K562 (cell line): ENCODE measurements around the gene INSR. TPM values are rescaled to one million over a fixed set of nuclear protein-coding genes. Genes with fewer than 3 reads are reported as not detected.

Experiments used
- ATAC-seq: fragments of 200-7000 bp; cut with Tn5 transposase; 3 replicates; pipeline ENCODE4 v1.9.1; 2020; ENCODE audit warnings: moderate library complexity
- BruUV-seq: library from RNA; stranded (reverse); fragments of 400-500 nt; replicated peaks from 2 replicates; lab custom pipeline; 2021; lab: Mats Ljungman, UMichigan
- CTCF ChIA-PET: fragments of 300-600 bp; formaldehyde crosslinking; extraction: SDS; loops from one replicate; lab custom pipeline; 2021; ENCODE audit warnings: low intra/inter-chr PET ratio; lab: Yijun Ruan, JAX
- POLR2A ChIA-PET: fragments of 300-600, 350-650 bp; sonication (Branson Sonifier 250); formaldehyde crosslinking; extraction: SDS; loops from one replicate; lab custom pipeline; 2021; ENCODE audit warnings: antibody characterized with exemption, inconsistent platforms; lab: Yijun Ruan, JAX
- DNase-seq, 4 experiments: peaks; one replicate each; pipeline versions ENCODE4 v3.0.0 to v3.0.0-alpha.2; 2011 to 2018; ENCODE audit warnings: low spot score in 3 of 4, mixed read lengths in 3 of 4; ENCODE audit errors: extremely low read depth in 1 of 4
- FAIRE-seq: peaks from 2 replicates; lab custom pipeline; 2011; peaks lifted over from hg19 to GRCh38; lab: Jason Lieb, UNC
- H2AFZ ChIP-seq: 2 replicates; pipeline ENCODE4 v1.6.0; 2011; ENCODE audit warnings: low read depth, low read length, control low read depth, inconsistent platforms
- H3K27ac ChIP-seq: fragments of 200-600 bp; 3 replicates; pipeline ENCODE4 v1.8.0; 2011; ENCODE audit warnings: low read depth, mild to moderate bottlenecking, control low read depth, inconsistent platforms, low read length, moderate library complexity, mixed read lengths; ENCODE audit errors: extremely low read depth
- H3K27me3 ChIP-seq, 2 experiments: fragments of 300-600 bp in 1 of 2; 2 replicates in 1 of 2; 3 replicates in 1 of 2; pipeline versions ENCODE4 v1.6.0 to v1.8.0; 2011; ENCODE audit warnings: inconsistent platforms in 2 of 2, low read length in 2 of 2, mild to moderate bottlenecking in 1 of 2, mixed read lengths in 1 of 2, moderate library complexity in 1 of 2; ENCODE audit not compliant: control insufficient read depth in 2 of 2, insufficient read depth in 2 of 2
- H3K36me3 ChIP-seq: fragments of 300-600 bp; 3 replicates; pipeline ENCODE4 v1.8.0; 2011; ENCODE audit warnings: mild to moderate bottlenecking, low read length, inconsistent platforms; ENCODE audit not compliant: control insufficient read depth, insufficient read depth
- H3K4me1 ChIP-seq, 2 experiments: fragments of 200-600 bp in 1 of 2; replicated peaks in 1 of 2; 2 replicates in 1 of 2; 3 replicates in 1 of 2; pipeline versions ENCODE4 v1.5.1 to v1.8.0; 2011; ENCODE audit warnings: inconsistent platforms in 2 of 2, low read length in 2 of 2, mild to moderate bottlenecking in 1 of 2, mixed read lengths in 1 of 2, moderate library complexity in 1 of 2; ENCODE audit not compliant: control insufficient read depth in 2 of 2, insufficient read depth in 2 of 2
- H3K4me2 ChIP-seq: 2 replicates; pipeline ENCODE4 v1.6.1; 2011; ENCODE audit warnings: low read length, control low read depth, inconsistent platforms, mixed read lengths; ENCODE audit not compliant: insufficient read depth
- H3K4me3 ChIP-seq: fragments of 200-600 bp; sonication (generic), shearing (Covaris generic); 2 replicates; pipeline ENCODE4 v1.5.1; 2016; ENCODE audit warnings: control low read depth, inconsistent platforms
- H3K79me2 ChIP-seq: fragments of 200-600 bp; 3 replicates; pipeline ENCODE4 v1.8.0; 2011; ENCODE audit warnings: low read length, inconsistent platforms; ENCODE audit not compliant: control insufficient read depth, insufficient read depth
- H3K9ac ChIP-seq, 2 experiments: 2 replicates each; pipeline versions ENCODE4 v1.6.0 to v1.6.1; 2011; ENCODE audit warnings: low read depth in 2 of 2, low read length in 2 of 2, control low read depth in 1 of 2, inconsistent platforms in 1 of 2, mild to moderate bottlenecking in 1 of 2, mixed read lengths in 1 of 2; ENCODE audit not compliant: insufficient read depth in 1 of 2
- H3K9me1 ChIP-seq: one replicate; pipeline ENCODE4 v1.6.0; 2011; ENCODE audit warnings: inconsistent platforms, mild to moderate bottlenecking, low read length, moderate library complexity; ENCODE audit not compliant: control insufficient read depth, insufficient read depth
- H3K9me3 ChIP-seq: replicated peaks from 2 replicates; pipeline ENCODE4 v1.5.1; 2011; ENCODE audit warnings: low read depth, low read length, inconsistent platforms; ENCODE audit not compliant: control insufficient read depth, insufficient read depth
- H4K20me1 ChIP-seq: replicated peaks from 2 replicates; pipeline ENCODE4 v1.6.1; 2011; ENCODE audit warnings: low read length, inconsistent platforms, mixed read lengths; ENCODE audit not compliant: control insufficient read depth, insufficient read depth
- TEAD1 ChIP-seq, 2 experiments: fragments of 450-650 bp in 1 of 2; sonication (generic) in 1 of 2; formaldehyde crosslinking; IDR thresholded peaks; 2 replicates each; pipeline versions ENCODE4 v1.4.0 to v1.8.0; 2020 to 2022; ENCODE audit warnings: mild to moderate bottlenecking in 2 of 2, missing genetic modification reagents in 1 of 2
- ZBTB40 ChIP-seq, 2 experiments: fragments of 450-650 bp in 1 of 2; sonication (generic) in 1 of 2; formaldehyde crosslinking in 1 of 2; IDR thresholded peaks; 2 replicates each; pipeline versions ENCODE4 v1.7.1 to v1.9.0; 2016 to 2022; ENCODE audit warnings: inconsistent platforms in 1 of 2, mild to moderate bottlenecking in 1 of 2, missing genetic modification reagents in 1 of 2
- WGBS: fragments of 100-300 bp; shearing (Covaris generic); methylation state at CpG from one replicate; pipeline ENCODE4 v1.1.6; 2016; ENCODE audit warnings: low coverage, mixed read lengths; ENCODE audit not compliant: insufficient coverage; ENCODE audit errors: missing lambda C conversion rate; 5-methylcytosine and 5-hydroxymethylcytosine counted together
- in situ Hi-C: fragments of 300-500 bp; cut with MboI; formaldehyde crosslinking; loops from 4 replicates; pipeline ENCODE4 v1.15.0; 2018; ENCODE audit warnings: inconsistent platforms, mixed read lengths
- intact Hi-C: fragments of 100-400 bp; cut with micrococcal nuclease; formaldehyde crosslinking; loops from 2 replicates; pipeline ENCODE4 v1.14.2; 2022
- polyA plus RNA-seq, 8 experiments: library from polyadenylated mRNA; depleted of rRNA in 4 of 8; stranded (reverse) in 5 of 8; unstranded in 3 of 8; fragments of >200 nt; fragmentation: Nextera tagmentation in 2 of 8; fragmentation: Illumina TruSeq in 1 of 8; extraction: Ambion mirVana in 2 of 8; extraction: Trizol in 1 of 8; gene quantifications; 2 replicates each; pipeline versions ENCODE4 v1.2.1 to v1.2.3, GENCODE V29; 2011 to 2014; ENCODE audit warnings: inconsistent platforms in 1 of 8, missing spikeins in 1 of 8
- total RNA-seq, 7 experiments: library from RNA; depleted of rRNA in 6 of 7; stranded (reverse); fragments of >200 nt in 6 of 7; fragmentation: Illumina TruSeq in 2 of 7; extraction: Trizol in 2 of 7; gene quantifications; 2 replicates each; pipeline versions ENCODE4 v1.2.1 to v1.2.3, GENCODE V29; 2011 to 2021; ENCODE audit warnings: low replicate concordance in 1 of 7

Gene INSR
- total and polyA plus RNA-seq, 9 of the 15 experiments (the other 6 are each of a cell fraction or from before 2014, with no cell fraction given) = 0.04 to 0.88 (median 0.41) TPM

- Histone ChIP-seq H3K9ac (no peak overlapping the region), H3K4me3 (no peak overlapping the region), H3K4me1 (peaks cover 0 to 3% of the 10 kb centered on the region in 2 experiments; a peak in 1 of 5 replicates), H3K36me3 (no peaks in the 10 kb centered on the region), H2AFZ (no peak overlapping the region), H3K9me3 (no peaks in the 10 kb centered on the region), H3K4me2 (no peak overlapping the region), H3K9me1 (no peaks in the 10 kb centered on the region), H3K27me3 (peaks cover 2 to 25% of the 10 kb centered on the region in 2 experiments; a peak in 3 of 5 replicates), H3K27ac (no peak overlapping the region), H4K20me1 (no peaks in the 10 kb centered on the region; the same call in 1 of the 2 replicates), H3K79me2 (no peaks in the 10 kb centered on the region)
- DNase-seq = no peak
- intact Hi-C loops (no loop called here), in situ Hi-C loops (no loop called here)
- ATAC-seq = no peak
- 4% methylated on average over 11 of the region's 12 CpGs for WGBS
- ChIA-PET POLR2A (no interaction called here), CTCF (no interaction called here)
- FAIRE-seq = no peak
- peak; percentile 82 for TF ChIP-seq ZBTB40 (IDR thresholded peaks at IDR 0.05)
- 0 out of 2 replicates have a peak, but pooled peaks have one; percentile 23 for TF ChIP-seq ZBTB40 (CRISPR knock-in tag; IDR thresholded peaks at IDR 0.05)
- TF ChIP-seq TEAD1 (CRISPR knock-in tag; IDR thresholded peaks at IDR 0.05) = no peak
- no TSS peak for BruUV-seq
Observed at GRCh38 chr19:7188698-7189629, 105.2 kb downstream of the INSR start.
